GM21423 (cell line): ENCODE data around the gene STT3B.

ENCODE experiments used
- ATAC-seq: cut with Tn5 transposase; IDR thresholded peaks from one replicate; pipeline ENCODE4 v1.9.1; 2021; ENCODE audit warnings: mild to moderate bottlenecking, moderate library complexity; ENCODE audit not compliant: unreplicated experiment

Gene STT3B

GRCh38 chr3:31636049-31636448, 103.3 kb downstream of the STT3B start:
- ATAC-seq = no peak

DNA sequence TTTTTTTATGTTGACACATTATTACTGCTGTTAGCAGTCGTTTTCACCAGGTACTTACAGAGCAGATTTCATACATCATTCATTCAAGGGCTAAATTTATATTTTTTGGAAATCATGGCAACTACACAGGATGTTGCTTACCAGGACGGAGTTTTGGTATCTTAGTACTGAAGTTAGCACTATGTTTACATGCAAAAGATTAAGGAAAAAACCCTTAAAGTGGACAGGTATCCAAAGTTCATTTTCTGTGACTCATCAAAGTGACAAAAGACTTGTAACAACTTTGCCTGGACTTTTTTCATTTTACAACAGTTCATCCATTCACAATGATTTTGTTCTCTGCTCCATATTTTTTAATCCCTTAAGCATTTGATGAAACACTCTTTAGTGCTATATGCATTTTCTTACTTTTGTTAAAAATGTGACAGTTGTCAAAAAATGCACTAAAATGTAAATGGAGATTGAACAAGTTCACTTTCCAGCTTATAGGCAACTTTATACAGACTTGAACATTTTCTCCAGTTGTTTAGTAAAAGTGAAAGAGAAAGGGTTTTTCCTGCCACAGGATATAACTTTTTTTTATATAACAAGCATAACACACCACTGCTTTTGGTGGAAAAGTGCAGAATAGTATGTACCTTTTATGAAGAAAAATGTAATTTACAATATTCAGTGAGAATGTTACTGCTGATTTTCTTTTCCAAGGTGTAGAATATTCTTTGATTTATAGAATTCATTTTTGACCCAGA, 104.1 kb downstream of the STT3B start:
- no peak for ATAC-seq

GRCh38 chr3:31639828-31640227, 107.1 kb downstream of the STT3B start:
- ATAC-seq = no peak

DNA sequence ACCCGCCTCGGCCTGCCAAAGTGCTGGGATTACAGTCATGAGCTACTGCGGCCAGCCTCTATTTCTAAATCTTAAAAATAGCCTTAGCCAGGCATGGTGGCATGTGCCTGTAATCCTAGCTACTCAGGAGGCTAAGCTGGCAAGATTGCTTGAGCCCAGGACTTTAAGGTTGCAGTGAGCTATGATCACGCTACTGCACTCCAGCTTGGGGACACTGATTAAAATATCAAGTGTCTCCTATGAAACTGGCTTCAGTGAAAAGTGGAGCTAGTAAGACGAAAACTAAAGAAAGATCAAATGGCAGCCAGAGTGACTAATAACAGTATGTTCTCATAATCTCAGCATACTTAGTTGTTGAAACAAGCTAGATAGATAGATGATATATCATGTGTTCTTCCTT, 112.5 kb downstream of the STT3B start:
- no peak for ATAC-seq

- no peak for ATAC-seq
Measured at GRCh38 chr3:31648286-31648968, 115.7 kb downstream of the STT3B start.

- no peak for ATAC-seq
Measured at GRCh38 chr3:31652296-31652695, 119.6 kb downstream of the STT3B start.

GRCh38 chr3:31653464-31653863, 120.7 kb downstream of the STT3B start:
- no peak for ATAC-seq

DNA sequence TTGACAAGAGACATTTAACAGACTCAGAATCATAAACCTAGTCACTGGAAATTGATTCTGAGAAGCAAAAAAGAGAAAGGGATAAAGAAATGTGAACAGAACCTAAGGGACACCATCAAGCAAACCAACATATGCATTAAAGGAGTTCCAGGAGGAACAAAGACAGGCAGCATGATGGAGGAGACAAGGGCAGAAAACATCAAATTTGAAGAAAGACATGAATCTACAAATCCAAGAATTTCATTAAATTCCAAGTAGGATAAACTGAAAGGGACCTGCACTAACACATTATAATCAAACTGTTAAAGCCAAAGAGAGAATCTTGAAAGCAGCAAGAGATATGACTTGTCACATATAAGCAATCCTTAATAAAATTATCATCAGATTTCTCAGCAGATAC, 122.3 kb downstream of the STT3B start:
- no peak for ATAC-seq

DNA sequence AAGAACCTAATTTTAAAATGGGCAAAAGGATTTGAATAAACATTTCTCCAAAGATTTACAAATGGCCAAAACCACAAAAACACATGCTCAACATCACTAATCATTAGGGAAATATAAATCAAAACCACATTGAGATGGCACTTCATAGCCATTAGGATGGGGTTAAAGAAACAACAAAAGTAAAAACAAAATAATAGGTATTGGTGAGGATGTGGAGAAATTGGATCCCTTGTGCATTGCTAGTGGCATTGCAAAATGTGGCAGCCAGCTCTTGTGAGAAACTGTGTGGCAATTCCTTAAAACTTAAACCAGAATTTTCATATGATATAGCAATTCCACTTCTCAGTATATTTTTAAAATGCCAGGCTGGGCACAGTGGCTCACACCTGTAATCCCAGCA, 126.5 kb downstream of the STT3B start:
- ATAC-seq = no peak

GRCh38 chr3:31661286-31661685, 128.6 kb downstream of the STT3B start:
- ATAC-seq = no peak

- ATAC-seq = no peak
Measured at GRCh38 chr3:31661993-31662670, 129.4 kb downstream of the STT3B start.

- no peak for ATAC-seq
Measured at GRCh38 chr3:31664031-31664430, 131.3 kb downstream of the STT3B start.

GRCh38 chr3:31667582-31667981, 134.9 kb downstream of the STT3B start:
- ATAC-seq = no peak

GRCh38 chr3:31668242-31668641, 135.5 kb downstream of the STT3B start:
- ATAC-seq = no peak

DNA sequence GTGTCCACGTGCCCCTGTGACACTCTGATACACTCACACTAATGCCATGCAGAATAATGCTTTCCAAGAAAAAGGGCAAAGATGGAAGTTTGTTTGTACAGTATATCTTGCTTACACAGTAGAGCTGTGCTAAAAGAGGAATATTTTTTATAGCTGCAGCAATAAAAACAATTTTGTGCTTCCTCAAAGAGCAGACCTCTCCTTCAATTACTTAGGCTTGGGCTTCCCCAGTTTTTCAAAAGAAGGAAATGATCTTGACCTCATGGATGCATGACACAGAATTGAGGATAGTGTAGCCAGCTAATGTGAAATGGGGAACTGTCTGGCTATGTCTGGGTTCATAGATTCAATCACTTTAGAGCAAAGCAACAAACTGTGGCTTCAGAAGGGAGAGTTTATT, 137.4 kb downstream of the STT3B start:
- no peak for ATAC-seq

- ATAC-seq = no peak
Measured at GRCh38 chr3:31670722-31671121, 138.0 kb downstream of the STT3B start.

DNA sequence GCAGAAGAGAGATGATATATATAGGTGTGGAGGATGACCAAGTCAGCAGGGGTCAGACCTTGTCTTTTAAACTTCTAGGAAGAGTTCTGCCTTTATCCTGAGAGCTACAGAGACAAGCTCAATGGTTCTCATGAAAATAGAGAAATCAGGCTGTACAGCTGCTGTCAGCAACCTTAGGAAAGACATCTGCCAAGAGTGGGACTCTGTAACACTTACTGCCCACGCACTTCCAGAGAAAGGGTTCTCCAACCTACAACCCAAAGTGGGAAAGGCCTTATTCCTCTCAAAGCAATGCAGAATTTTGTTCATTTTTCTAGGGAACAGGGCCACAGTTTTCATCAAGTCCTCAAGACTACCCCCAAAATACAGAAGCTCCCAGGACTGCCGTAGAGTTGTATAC, 138.7 kb downstream of the STT3B start:
- ATAC-seq = no peak

GRCh38 chr3:31671976-31672375, 139.3 kb downstream of the STT3B start:
- ATAC-seq = no peak

GRCh38 chr3:31673950-31674349, 141.2 kb downstream of the STT3B start:
- ATAC-seq = no peak

DNA sequence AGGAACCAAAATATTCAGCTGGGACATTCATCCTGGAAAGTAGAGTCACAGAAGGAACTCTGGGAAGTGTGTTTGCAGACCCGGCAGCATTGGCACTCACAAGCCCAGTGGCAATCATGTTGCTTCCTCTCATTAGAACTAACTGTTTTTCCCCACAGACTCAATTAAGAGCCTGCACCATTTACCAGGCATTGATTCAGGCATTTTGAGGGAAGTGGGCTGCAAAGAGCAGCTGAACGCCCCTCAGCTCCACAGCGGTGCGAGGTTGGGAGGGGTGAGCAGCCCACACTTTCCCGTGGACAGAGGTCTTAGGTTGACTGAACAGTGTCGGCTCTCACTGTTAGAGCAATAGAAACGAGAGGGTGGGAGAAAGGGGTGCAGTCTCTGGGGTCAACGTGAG, 143.8 kb downstream of the STT3B start:
- no peak for ATAC-seq

- no peak for ATAC-seq
Measured at GRCh38 chr3:31680072-31680870, 147.5 kb downstream of the STT3B start.
